ENCODE measurements around the gene GFOD1. TPM values are rescaled to one million over a fixed set of nuclear protein-coding genes. Genes with fewer than 3 reads are reported as not detected.
"Not testable (repeated sequence)": the region's sequence is repeated elsewhere in the genome, so short reads cannot be mapped to it uniquely, and the experiment has no call there.

Gene GFOD1
- total RNA-seq, 1 donor from 2014 or later: 16.3 TPM

DNA sequence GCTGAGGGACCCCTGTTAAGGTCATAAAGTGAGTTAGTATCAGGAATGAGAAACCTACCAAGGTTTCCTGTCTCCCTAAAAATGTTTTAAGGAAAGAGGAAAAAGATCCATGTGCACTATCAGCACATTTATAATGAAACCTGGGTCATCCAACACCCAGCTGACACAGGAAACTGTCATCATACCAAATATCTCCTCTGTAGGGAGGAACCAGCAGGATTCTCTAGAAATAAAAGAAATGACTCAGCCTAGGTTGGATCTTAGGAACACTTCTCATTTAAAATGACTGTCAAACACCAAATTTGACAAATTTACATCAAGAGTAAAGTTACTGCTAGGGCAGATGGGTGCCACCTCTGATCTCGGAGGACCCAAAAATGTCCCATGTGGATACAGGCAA, 21.7 kb downstream of the GFOD1 start:
- DNase-seq (ENCODE audit: low read depth): peak; percentile 33
- Histone ChIP-seq H3K4me3 (ENCODE audit: low read depth, low read length) (no peak overlapping the region), H3K27me3 (ENCODE audit: control insufficient read depth, insufficient read depth, low read length) (no peaks in the 10 kb centered on the region), H3K36me3 (ENCODE audit: control insufficient read depth, insufficient read depth, low read length) (peaks cover 12% of the 10 kb centered on the region)
- no peak for TF ChIP-seq CTCF (IDR thresholded peaks at IDR 0.05; ENCODE audit: insufficient read depth, low read length, severe bottlenecking)
- no peak for FAIRE-seq

DNA sequence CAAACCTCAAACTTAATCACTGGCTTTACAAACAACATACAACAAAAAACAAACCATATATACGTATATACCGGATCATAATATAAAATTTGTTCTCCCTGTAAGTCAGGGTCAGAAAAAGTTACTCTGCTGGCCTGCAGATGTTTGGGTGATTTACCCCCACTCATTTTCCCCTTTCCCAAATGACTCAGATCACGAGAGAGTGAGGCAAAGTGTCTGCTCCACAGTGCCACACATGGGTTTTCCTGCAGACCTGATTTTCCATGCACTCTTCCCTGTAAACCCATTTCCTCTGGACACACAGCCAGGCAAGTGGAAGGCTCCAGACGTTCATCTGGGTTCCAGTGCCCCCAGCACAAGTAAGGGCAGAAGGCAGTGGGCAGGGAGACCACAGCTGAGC, 23.5 kb downstream of the GFOD1 start:
- Histone ChIP-seq H3K27me3 (ENCODE audit: control insufficient read depth, insufficient read depth, low read length) (no peaks in the 10 kb centered on the region), H3K36me3 (ENCODE audit: control insufficient read depth, insufficient read depth, low read length) (peaks cover 4% of the 10 kb centered on the region), H3K4me3 (ENCODE audit: low read depth, low read length) (no peak overlapping the region)
- DNase-seq (ENCODE audit: low read depth): no peak
- no peak for TF ChIP-seq CTCF (IDR thresholded peaks at IDR 0.05; ENCODE audit: insufficient read depth, low read length, severe bottlenecking)
- FAIRE-seq: no peak

GRCh38 chr6:13463328-13463717, 24.1 kb downstream of the GFOD1 start:
- no peaks in the 10 kb centered on the region for H3K27me3 ChIP-seq (ENCODE audit: control insufficient read depth, insufficient read depth, low read length)
- no peak for TF ChIP-seq CTCF (IDR thresholded peaks at IDR 0.05; ENCODE audit: insufficient read depth, low read length, severe bottlenecking)
- no peak overlapping the region for H3K4me3 ChIP-seq (ENCODE audit: low read depth, low read length)
- no peak for FAIRE-seq
- peaks cover 2% of the 10 kb centered on the region for H3K36me3 ChIP-seq (ENCODE audit: control insufficient read depth, insufficient read depth, low read length)
- no peak for DNase-seq (ENCODE audit: low read depth)

GRCh38 chr6:13462458-13463327, 24.7 kb downstream of the GFOD1 start:
- DNase-seq (ENCODE audit: low read depth) (no peak), FAIRE-seq (no peak)
- Histone ChIP-seq H3K27me3 (ENCODE audit: control insufficient read depth, insufficient read depth, low read length) (no peaks in the 10 kb centered on the region), H3K4me3 (ENCODE audit: low read depth, low read length) (no peak overlapping the region), H3K36me3 (ENCODE audit: control insufficient read depth, insufficient read depth, low read length) (peaks cover 2% of the 10 kb centered on the region)
- no peak for TF ChIP-seq CTCF (IDR thresholded peaks at IDR 0.05; ENCODE audit: insufficient read depth, low read length, severe bottlenecking)

DNA sequence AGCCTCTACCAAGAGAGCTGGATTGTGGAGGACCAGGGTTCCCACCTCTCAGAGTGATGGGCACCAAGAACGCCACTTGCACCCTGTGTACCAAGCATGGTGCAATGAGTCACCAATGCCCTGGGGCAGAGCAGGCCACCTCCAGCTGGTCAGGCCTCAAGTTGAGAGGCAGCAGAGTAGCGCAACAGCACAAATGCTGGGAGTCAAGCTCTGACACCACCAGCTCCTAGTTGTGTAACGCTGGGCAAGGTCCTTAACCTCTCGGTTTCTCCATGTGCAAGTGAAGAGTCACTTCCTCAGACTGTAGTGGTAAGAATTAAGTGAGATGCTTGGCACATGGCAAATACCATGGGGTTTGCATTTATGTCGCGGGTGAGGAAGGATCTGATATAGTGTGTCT, 25.6 kb downstream of the GFOD1 start:
- DNase-seq (ENCODE audit: low read depth) (peak; percentile 13), FAIRE-seq (no peak)
- Histone ChIP-seq H3K36me3 (ENCODE audit: control insufficient read depth, insufficient read depth, low read length) (peaks cover 2% of the 10 kb centered on the region), H3K4me3 (ENCODE audit: low read depth, low read length) (no peak overlapping the region), H3K27me3 (ENCODE audit: control insufficient read depth, insufficient read depth, low read length) (no peaks in the 10 kb centered on the region)
- TF ChIP-seq CTCF (IDR thresholded peaks at IDR 0.05; ENCODE audit: insufficient read depth, low read length, severe bottlenecking): no peak

- no peak for TF ChIP-seq CTCF (IDR thresholded peaks at IDR 0.05; ENCODE audit: insufficient read depth, low read length, severe bottlenecking)
- Histone ChIP-seq H3K27me3 (ENCODE audit: control insufficient read depth, insufficient read depth, low read length) (no peaks in the 10 kb centered on the region), H3K4me3 (ENCODE audit: low read depth, low read length) (no peak overlapping the region), H3K36me3 (ENCODE audit: control insufficient read depth, insufficient read depth, low read length) (peaks cover 2% of the 10 kb centered on the region)
- FAIRE-seq: no peak
- no peak for DNase-seq (ENCODE audit: low read depth)
These were observed 26.1 kb downstream of the GFOD1 start for GRCh38 chr6:13461307-13461706.

DNA sequence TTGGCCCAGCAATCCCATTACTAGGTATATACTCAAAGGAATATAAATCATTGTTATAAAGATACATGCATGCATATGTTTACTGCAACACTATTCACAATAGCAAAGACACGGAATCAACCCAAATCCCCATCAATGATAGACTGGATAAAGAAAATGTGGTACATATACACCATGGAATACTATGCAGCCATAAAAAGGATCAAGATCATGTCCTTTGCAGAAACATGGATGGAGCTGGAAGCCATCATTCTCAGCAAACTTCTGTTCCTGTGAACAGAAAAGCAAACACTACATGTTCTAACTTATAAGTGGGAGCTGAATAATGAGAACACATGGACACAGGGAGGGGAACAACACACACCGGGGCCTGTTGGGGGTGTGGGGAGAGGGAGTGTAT, 27.1 kb downstream of the GFOD1 start:
- not testable (repeated sequence) for H3K36me3 ChIP-seq (ENCODE audit: control insufficient read depth, insufficient read depth, low read length); H3K4me3 ChIP-seq (ENCODE audit: low read depth, low read length); H3K27me3 ChIP-seq (ENCODE audit: control insufficient read depth, insufficient read depth, low read length); DNase-seq (ENCODE audit: low read depth); FAIRE-seq
